SU-DHL-6 (cell line): ENCODE measurements around the gene PGBD2.

Experiments
- H2AFZ ChIP-seq: fragments of 200-600 bp; sonication (generic); 2 replicates; pipeline ENCODE4 v1.6.1; 2014; ENCODE audit warnings: low read depth, mild to moderate bottlenecking, moderate library complexity, mixed read lengths, antibody characterized with exemption, low read length; ENCODE audit not compliant: severe bottlenecking
- H3F3A ChIP-seq: fragments of 200-600 bp; shearing (Covaris generic); 2 replicates; pipeline ENCODE4 v1.6.0; 2016; ENCODE audit warnings: antibody characterized with exemption, mild to moderate bottlenecking; ENCODE audit not compliant: insufficient read depth
- H3K27ac ChIP-seq: fragments of 200-600 bp; sonication (generic); 2 replicates; pipeline ENCODE4 v1.5.1; 2016; ENCODE audit warnings: low read depth, mild to moderate bottlenecking, low read length, moderate library complexity, mixed read lengths
- H3K27me3 ChIP-seq: fragments of 200-600 bp; sonication (generic), shearing (Covaris generic); 2 replicates; pipeline ENCODE4 v1.6.0; 2014; ENCODE audit warnings: mild to moderate bottlenecking, low read length
- H3K36me3 ChIP-seq: fragments of 200-600 bp; sonication (generic); 2 replicates; pipeline ENCODE4 v1.6.1; 2014; ENCODE audit warnings: mild to moderate bottlenecking, low read length, mixed read lengths
- H3K4me2 ChIP-seq: fragments of 300-600, 200-600 bp; shearing (Covaris generic), sonication (generic); 2 replicates; pipeline ENCODE4 v1.6.0; 2014; ENCODE audit warnings: low read length, low read depth, mild to moderate bottlenecking; ENCODE audit not compliant: poor library complexity, severe bottlenecking
- H3K4me3 ChIP-seq: fragments of 200-600 bp; sonication (generic); 2 replicates; pipeline ENCODE4 v1.5.1; 2014; ENCODE audit warnings: antibody characterized with exemption, low read length, mild to moderate bottlenecking, mixed read lengths; ENCODE audit not compliant: insufficient read depth, poor library complexity, severe bottlenecking
- H3K79me2 ChIP-seq: fragments of 200-600 bp; sonication (generic); 2 replicates; pipeline ENCODE4 v1.6.1; 2014; ENCODE audit warnings: mild to moderate bottlenecking, low read length, moderate library complexity; ENCODE audit not compliant: insufficient read depth
- H3K9ac ChIP-seq: fragments of 200-600 bp; sonication (generic); 2 replicates; pipeline ENCODE4 v1.7.0; 2014; ENCODE audit warnings: mild to moderate bottlenecking, low read length
- H3K9me2 ChIP-seq: fragments of 200-600 bp; sonication (generic); replicated peaks from 2 replicates; pipeline ENCODE4 v1.6.1; 2014; ENCODE audit warnings: low read length; ENCODE audit not compliant: insufficient read depth
- H3K9me3 ChIP-seq: fragments of 200-600 bp; sonication (generic); 2 replicates; pipeline ENCODE4 v1.6.1; 2014; ENCODE audit warnings: low read length, mixed read lengths; ENCODE audit not compliant: insufficient read depth
- H4K20me1 ChIP-seq: fragments of 200-600 bp; sonication (generic); 2 replicates; pipeline ENCODE4 v1.6.1; 2014; ENCODE audit warnings: low read depth, mild to moderate bottlenecking, antibody characterized with exemption, low read length, moderate library complexity, mixed read lengths
- CTCF ChIP-seq: fragments of 200-600 bp; sonication (generic); IDR thresholded peaks from one replicate; pipeline ENCODE4 v1.5.1; 2017; ENCODE audit warnings: antibody characterized with exemption, mild to moderate bottlenecking, low read length, moderate library complexity; ENCODE audit not compliant: insufficient read depth, poor library complexity, severe bottlenecking
- EZH2phosphoT487 ChIP-seq: fragments of 200-600 bp; sonication (generic), shearing (Covaris generic); conservative IDR thresholded peaks from 2 replicates; pipeline ENCODE4 v1.6.1; 2018; ENCODE audit warnings: mild to moderate bottlenecking, antibody characterized with exemption, low read length, moderate library complexity, mixed read lengths

The PGBD2 gene

GRCh38 chr1:248858096-248858890 is 47.7 kb upstream of the PGBD2 start:
- Histone ChIP-seq H3K27ac (peak overlapping the region; percentile 61), H3K9me3 (no peaks in the 10 kb centered on the region)
- TF ChIP-seq CTCF = peak; percentile 62
- no peak for TF ChIP-seq EZH2phosphoT487

GRCh38 chr1:248858891-248859889 is 46.8 kb upstream of the PGBD2 start, which contains the start of gene ZNF692:
ZNF692 (minus strand) TSS chr1:248859085; CDS start chr1:248858309, 776 bp downstream.
- H3K79me2 ChIP-seq = peaks cover 9% of the 10 kb centered on the region; the same call in 1 of the 2 replicates
- H3K36me3 ChIP-seq = no peaks in the 10 kb centered on the region
- no peaks in the 10 kb centered on the region for H3K9me3 ChIP-seq
- no peaks in the 10 kb centered on the region for H3K27me3 ChIP-seq
- peak within 1 kb of the TSS; percentile 82 for H3K9ac ChIP-seq
- H4K20me1 ChIP-seq = no peaks in the 10 kb centered on the region
- no peaks in the 10 kb centered on the region for H3K9me2 ChIP-seq
- peak within 1 kb of the TSS; percentile 87 for H3K4me2 ChIP-seq
- peak within 1 kb of the TSS; percentile 63 for H3K27ac ChIP-seq
- peak within 1 kb of the TSS; percentile 80 for H2AFZ ChIP-seq
- H3F3A ChIP-seq = peaks cover 9% of the 10 kb centered on the region; the same call in 1 of the 2 replicates
- TF ChIP-seq EZH2phosphoT487 (no peak), CTCF (no peak)
- peak within 1 kb of the TSS; percentile 72 for H3K4me3 ChIP-seq

More at GRCh38 chr1:248858096-248858890, 47.7 kb upstream of the PGBD2 start:
- peak overlapping the region; percentile 80 for H2AFZ ChIP-seq
- peak overlapping the region; percentile 76 for H3K4me2 ChIP-seq
- no peaks in the 10 kb centered on the region for H4K20me1 ChIP-seq
- H3K36me3 ChIP-seq = no peaks in the 10 kb centered on the region
- peak overlapping the region; percentile 82 for H3K9ac ChIP-seq
- no peaks in the 10 kb centered on the region for H3K9me2 ChIP-seq
- H3K27me3 ChIP-seq = no peaks in the 10 kb centered on the region
- H3K4me3 ChIP-seq = peak overlapping the region; percentile 64
- H3K79me2 ChIP-seq = peaks cover 9% of the 10 kb centered on the region; the same call in 1 of the 2 replicates
- peaks cover 9% of the 10 kb centered on the region; the same call in 1 of the 2 replicates for H3F3A ChIP-seq

- Histone ChIP-seq H2AFZ (no peak overlapping the region), H3K27me3 (no peaks in the 10 kb centered on the region), H3K9me3 (no peaks in the 10 kb centered on the region), H3K79me2 (peaks cover 9% of the 10 kb centered on the region; the same call in 1 of the 2 replicates), H3K27ac (no peak overlapping the region), H3K36me3 (no peaks in the 10 kb centered on the region), H3K4me2 (peak overlapping the region; percentile 87), H3F3A (peaks cover 9% of the 10 kb centered on the region; the same call in 1 of the 2 replicates), H3K9ac (peak overlapping the region; percentile 82), H4K20me1 (no peaks in the 10 kb centered on the region), H3K4me3 (peak overlapping the region; percentile 72), H3K9me2 (no peaks in the 10 kb centered on the region)
- TF ChIP-seq CTCF = no peak
- no peak for TF ChIP-seq EZH2phosphoT487
Observed at GRCh38 chr1:248860007-248860406, 46.0 kb upstream of the PGBD2 start.
